ENCODE measurements around the gene TIPARP. TPM values are rescaled to one million over a fixed set of nuclear protein-coding genes. Genes with fewer than 3 reads are reported as not detected.
A peak's percentile ranks its signal among the peaks of the same experiment; 100 is the strongest.

Gene TIPARP
- total RNA-seq, 2 experiments from 2014 or later = 10.0 to 13.4 TPM

- peaks cover 58% of the 10 kb centered on the region for H4K20me1 ChIP-seq (ENCODE audit: insufficient read depth, low read length)
- intact Hi-C loops (cut with micrococcal nuclease; ENCODE audit: unreplicated experiment) = no loop called here
- POLR2A ChIA-PET = interaction anchor here (1.0 to 1.7 kb wide), 3 partner anchors 9 to 402 kb away, joined by 4 to 9 read pairs (median 6); no protein-coding TSS in a partner anchor
These were observed 12.6 kb downstream of the TIPARP start for GRCh38 chr3:156687023-156687422.

GRCh38 chr3:156688632-156689452, 14.5 kb downstream of the TIPARP start:
- ChIA-PET CTCF (ENCODE audit: unreplicated experiment) (no interaction called here), POLR2A (interaction anchor here (0.7 to 2.2 kb wide), 8 partner anchors 10 to 1594 kb away, joined by 3 to 12 read pairs (median 4); no protein-coding TSS in a partner anchor)
- no peak for DNase-seq (ENCODE audit: low spot score)
- H3K4me1 ChIP-seq (ENCODE audit: insufficient read depth, low read length, poor library complexity, severe bottlenecking) = peaks cover 31% of the 10 kb centered on the region
- H2AFZ ChIP-seq (ENCODE audit: low read length) = no peak overlapping the region
- H3K27ac ChIP-seq (ENCODE audit: low read depth, low read length, poor library complexity, severe bottlenecking) = no peak overlapping the region
- no peaks in the 10 kb centered on the region for H3K9me3 ChIP-seq (ENCODE audit: low read length)
- peaks cover 6% of the 10 kb centered on the region for H3K36me3 ChIP-seq (ENCODE audit: insufficient read depth, low read length)
- H3K4me2 ChIP-seq (ENCODE audit: low read length) = no peak overlapping the region
- H3K79me2 ChIP-seq (ENCODE audit: insufficient read depth, low read depth, low read length) = peaks cover 76% of the 10 kb centered on the region
- intact Hi-C loops (cut with micrococcal nuclease; ENCODE audit: unreplicated experiment) = no loop called here
- no peak overlapping the region for H3K4me3 ChIP-seq (ENCODE audit: low read depth, low read length, poor library complexity, severe bottlenecking)
- H3K9me2 ChIP-seq (ENCODE audit: insufficient read depth, low read length) = no peaks in the 10 kb centered on the region
- TF ChIP-seq EZH2phosphoT487 (IDR thresholded peaks at IDR 0.05; ENCODE audit: borderline replicate concordance, low read depth, low read length) (no peak), CTCF (conservative IDR thresholded peaks at IDR 0.05; ENCODE audit: low read length) (no peak)
- no TSS peak for BruUV-seq (replicated peaks)
- H4K20me1 ChIP-seq (ENCODE audit: insufficient read depth, low read length) = peaks cover 41% of the 10 kb centered on the region

More at GRCh38 chr3:156687023-156687422, 12.6 kb downstream of the TIPARP start:
- no peaks in the 10 kb centered on the region for H3K9me3 ChIP-seq (ENCODE audit: low read length)
- no peak overlapping the region for H3K27ac ChIP-seq (ENCODE audit: low read depth, low read length, poor library complexity, severe bottlenecking)
- CTCF ChIA-PET (ENCODE audit: unreplicated experiment) = no interaction called here
- no peak overlapping the region for H2AFZ ChIP-seq (ENCODE audit: low read length)
- TF ChIP-seq CTCF (conservative IDR thresholded peaks at IDR 0.05; ENCODE audit: low read length) = no peak
- TF ChIP-seq EZH2phosphoT487 (IDR thresholded peaks at IDR 0.05; ENCODE audit: borderline replicate concordance, low read depth, low read length) = no peak
- H3K4me1 ChIP-seq (ENCODE audit: insufficient read depth, low read length, poor library complexity, severe bottlenecking) = peaks cover 47% of the 10 kb centered on the region
- H3K9me2 ChIP-seq (ENCODE audit: insufficient read depth, low read length) = no peaks in the 10 kb centered on the region
- H3K79me2 ChIP-seq (ENCODE audit: insufficient read depth, low read depth, low read length) = peaks cover 93% of the 10 kb centered on the region
- BruUV-seq (replicated peaks) = no TSS peak
- peak; percentile 29 for DNase-seq (ENCODE audit: low spot score)
- H3K36me3 ChIP-seq (ENCODE audit: insufficient read depth, low read length) = peaks cover 12% of the 10 kb centered on the region; the same call in 1 of the 2 replicates
- peak overlapping the region; percentile 42 for H3K4me2 ChIP-seq (ENCODE audit: low read length)
- no peak overlapping the region for H3K4me3 ChIP-seq (ENCODE audit: low read depth, low read length, poor library complexity, severe bottlenecking)

GRCh38 chr3:156689608-156690007, 15.2 kb downstream of the TIPARP start:
- H3K4me1 ChIP-seq (ENCODE audit: insufficient read depth, low read length, poor library complexity, severe bottlenecking) = peaks cover 28% of the 10 kb centered on the region
- no peaks in the 10 kb centered on the region for H3K9me2 ChIP-seq (ENCODE audit: insufficient read depth, low read length)
- H4K20me1 ChIP-seq (ENCODE audit: insufficient read depth, low read length) = peaks cover 36% of the 10 kb centered on the region
- no peak overlapping the region for H3K27ac ChIP-seq (ENCODE audit: low read depth, low read length, poor library complexity, severe bottlenecking)
- no peak for DNase-seq (ENCODE audit: low spot score)
- no peak overlapping the region for H2AFZ ChIP-seq (ENCODE audit: low read length)
- H3K36me3 ChIP-seq (ENCODE audit: insufficient read depth, low read length) = peaks cover 14% of the 10 kb centered on the region
- H3K9me3 ChIP-seq (ENCODE audit: low read length) = no peaks in the 10 kb centered on the region
- H3K79me2 ChIP-seq (ENCODE audit: insufficient read depth, low read depth, low read length) = peaks cover 72% of the 10 kb centered on the region
- no peak overlapping the region for H3K4me2 ChIP-seq (ENCODE audit: low read length)
- no TSS peak for BruUV-seq (replicated peaks)
- intact Hi-C loops (cut with micrococcal nuclease; ENCODE audit: unreplicated experiment) = no loop called here
- H3K4me3 ChIP-seq (ENCODE audit: low read depth, low read length, poor library complexity, severe bottlenecking) = no peak overlapping the region
- CTCF ChIA-PET (ENCODE audit: unreplicated experiment) = no interaction called here
- TF ChIP-seq CTCF (conservative IDR thresholded peaks at IDR 0.05; ENCODE audit: low read length) (no peak), EZH2phosphoT487 (IDR thresholded peaks at IDR 0.05; ENCODE audit: borderline replicate concordance, low read depth, low read length) (no peak)
- POLR2A ChIA-PET = interaction anchor here (0.6 to 2.2 kb wide), 8 partner anchors 11 to 1594 kb away, joined by 3 to 12 read pairs (median 4); no protein-coding TSS in a partner anchor

All from OCI-LY7 (cell line).